Stimulated activated CD4-positive, alpha-beta T cell treated with anti-CD3 and anti-CD28 coated beads, TNF-alpha, amount 100 ng/mL, for 24 hours (primary cell): ENCODE results near the gene SOCS1.

ENCODE experiments used
- DNase-seq, 3 experiments: peaks; one replicate each; pipeline ENCODE4 v3.0.0-alpha.2; 2020; ENCODE audit warnings: low read depth in 3 of 3

Gene SOCS1

GRCh38 chr16:11205065-11205699 is 50.8 kb downstream of the SOCS1 start:
- no peak for DNase-seq

GRCh38 chr16:11204513-11205047 is 51.4 kb downstream of the SOCS1 start:
- no peak for DNase-seq
